T-helper 2 cell treated with Interferon-gamma antibody and Interleukin-4, amounts not matched to agents 5 μg/mL and 100 μg/mL, for 36 hours (primary cell): ENCODE measurements around the gene PDE3A.

Source experiments
- DNase-seq: peaks from one replicate; pipeline ENCODE4 v3.0.0; 2021; ENCODE audit warnings: low spot score
- H3K27ac Mint-ChIP-seq: one replicate; pipeline ENCODE4 v1.8.0; 2021; ENCODE audit warnings: mild to moderate bottlenecking, mixed read lengths
- H3K27me3 Mint-ChIP-seq: one replicate; pipeline ENCODE4 v1.8.0; 2021; ENCODE audit warnings: low read depth, mixed read lengths
- H3K36me3 Mint-ChIP-seq: one replicate; pipeline ENCODE4 v1.8.0; 2021; ENCODE audit warnings: low read depth, mixed read lengths
- H3K4me1 Mint-ChIP-seq: one replicate; pipeline ENCODE4 v1.8.0; 2021; ENCODE audit warnings: low read depth, mixed read lengths
- H3K4me3 Mint-ChIP-seq: one replicate; pipeline ENCODE4 v1.8.0; 2022; ENCODE audit warnings: mild to moderate bottlenecking, moderate library complexity, mixed read lengths
- H3K9me3 Mint-ChIP-seq: one replicate; pipeline ENCODE4 v1.8.0; 2021; ENCODE audit warnings: mixed read lengths

The PDE3A gene

GRCh38 chr12:20366776-20367409, 1.4 kb upstream of the PDE3A start:
- DNase-seq, result no peak
- no peak overlapping the region for H3K27ac Mint-ChIP-seq
- H3K9me3 Mint-ChIP-seq, result no peaks in the 10 kb centered on the region
- no peak overlapping the region for H3K4me3 Mint-ChIP-seq
- no peaks in the 10 kb centered on the region for H3K4me1 Mint-ChIP-seq
- peaks cover 46% of the 10 kb centered on the region for H3K27me3 Mint-ChIP-seq
- H3K36me3 Mint-ChIP-seq, result no peaks in the 10 kb centered on the region

DNA sequence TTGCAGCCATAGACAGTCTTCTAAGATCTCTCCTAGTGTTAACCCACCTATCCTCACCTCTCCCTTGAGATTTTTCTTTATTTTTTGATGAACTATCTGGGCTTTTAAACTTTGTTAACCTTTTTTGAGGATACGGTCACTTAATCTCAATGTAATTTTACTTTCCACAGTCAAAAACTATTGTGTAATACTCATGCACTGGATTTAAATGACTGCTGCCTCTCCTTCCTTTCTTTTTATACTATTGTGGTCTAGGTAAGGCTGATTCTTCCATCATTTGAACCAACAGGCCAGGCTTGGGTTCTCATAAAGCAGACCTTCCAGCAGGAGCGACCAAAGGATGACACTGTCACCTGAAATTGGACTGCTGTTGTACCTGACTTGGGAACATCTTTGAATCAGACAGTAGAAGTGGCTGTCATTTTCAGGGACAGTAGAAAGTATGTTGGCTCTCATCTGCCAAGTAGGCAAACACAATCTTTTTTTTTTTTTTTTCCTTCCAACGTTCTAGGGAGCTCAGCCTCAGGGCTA, 689 bp upstream of the PDE3A start:
- DNase-seq, result no peak
- Mint-ChIP-seq H3K4me1 (no peaks in the 10 kb centered on the region), H3K4me3 (no peak overlapping the region), H3K27ac (no peak overlapping the region), H3K36me3 (no peaks in the 10 kb centered on the region), H3K27me3 (peaks cover 46% of the 10 kb centered on the region), H3K9me3 (no peaks in the 10 kb centered on the region)

GRCh38 chr12:20368651-20369304, 441 bp downstream of the PDE3A start:
- no peak overlapping the region for H3K27ac Mint-ChIP-seq
- peak overlapping the region; percentile 34 for H3K4me3 Mint-ChIP-seq
- peaks cover 49% of the 10 kb centered on the region for H3K27me3 Mint-ChIP-seq
- H3K9me3 Mint-ChIP-seq, result no peaks in the 10 kb centered on the region
- H3K36me3 Mint-ChIP-seq, result no peaks in the 10 kb centered on the region
- DNase-seq, result no peak
- no peaks in the 10 kb centered on the region for H3K4me1 Mint-ChIP-seq

DNA sequence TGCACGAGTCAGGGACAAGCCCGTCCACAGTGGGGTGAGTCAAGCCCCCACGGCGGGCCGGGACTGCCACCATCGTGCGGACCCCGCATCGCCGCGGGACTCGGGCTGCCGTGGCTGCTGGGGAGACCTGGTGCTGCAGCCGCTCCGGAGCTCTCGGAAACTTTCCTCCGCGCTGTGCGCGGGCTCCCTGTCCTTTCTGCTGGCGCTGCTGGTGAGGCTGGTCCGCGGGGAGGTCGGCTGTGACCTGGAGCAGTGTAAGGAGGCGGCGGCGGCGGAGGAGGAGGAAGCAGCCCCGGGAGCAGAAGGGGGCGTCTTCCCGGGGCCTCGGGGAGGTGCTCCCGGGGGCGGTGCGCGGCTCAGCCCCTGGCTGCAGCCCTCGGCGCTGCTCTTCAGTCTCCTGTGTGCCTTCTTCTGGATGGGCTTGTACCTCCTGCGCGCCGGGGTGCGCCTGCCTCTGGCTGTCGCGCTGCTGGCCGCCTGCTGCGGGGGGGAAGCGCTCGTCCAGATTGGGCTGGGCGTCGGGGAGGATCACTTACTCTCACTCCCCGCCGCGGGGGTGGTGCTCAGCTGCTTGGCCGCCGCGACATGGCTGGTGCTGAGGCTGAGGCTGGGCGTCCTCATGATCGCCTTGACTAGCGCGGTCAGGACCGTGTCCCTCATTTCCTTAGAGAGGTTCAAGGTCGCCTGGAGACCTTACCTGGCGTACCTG, 1.1 kb downstream of the PDE3A start:
- no peak overlapping the region for H3K4me3 Mint-ChIP-seq
- no peak for DNase-seq

DNA sequence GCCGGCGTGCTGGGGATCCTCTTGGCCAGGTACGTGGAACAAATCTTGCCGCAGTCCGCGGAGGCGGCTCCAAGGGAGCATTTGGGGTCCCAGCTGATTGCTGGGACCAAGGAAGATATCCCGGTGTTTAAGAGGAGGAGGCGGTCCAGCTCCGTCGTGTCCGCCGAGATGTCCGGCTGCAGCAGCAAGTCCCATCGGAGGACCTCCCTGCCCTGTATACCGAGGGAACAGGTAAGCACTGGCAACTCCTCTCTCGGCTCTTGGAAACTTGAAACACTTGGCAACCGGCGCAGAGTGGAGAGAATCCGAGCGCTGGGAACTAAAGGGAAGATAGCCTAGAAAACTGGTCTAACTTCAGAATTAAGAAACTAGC, 1.7 kb downstream of the PDE3A start:
- H3K4me3 Mint-ChIP-seq, result no peak overlapping the region
- no peak overlapping the region for H3K27ac Mint-ChIP-seq
- no peaks in the 10 kb centered on the region for H3K4me1 Mint-ChIP-seq
- no peak for DNase-seq
- peaks cover 49% of the 10 kb centered on the region for H3K27me3 Mint-ChIP-seq
- H3K9me3 Mint-ChIP-seq, result no peaks in the 10 kb centered on the region
- no peaks in the 10 kb centered on the region for H3K36me3 Mint-ChIP-seq

More for the DNA sequence above, 1.1 kb downstream of the PDE3A start:
- Mint-ChIP-seq H3K36me3 (no peaks in the 10 kb centered on the region), H3K9me3 (no peaks in the 10 kb centered on the region), H3K27ac (no peak overlapping the region), H3K27me3 (peaks cover 49% of the 10 kb centered on the region), H3K4me1 (no peaks in the 10 kb centered on the region)

- H3K27me3 Mint-ChIP-seq, result peaks cover 49% of the 10 kb centered on the region
- H3K4me1 Mint-ChIP-seq, result no peaks in the 10 kb centered on the region
- H3K27ac Mint-ChIP-seq, result no peak overlapping the region
- no peak for DNase-seq
- no peaks in the 10 kb centered on the region for H3K36me3 Mint-ChIP-seq
- no peaks in the 10 kb centered on the region for H3K9me3 Mint-ChIP-seq
- no peak overlapping the region for H3K4me3 Mint-ChIP-seq
These were observed 2.7 kb downstream of the PDE3A start for GRCh38 chr12:20370866-20371519.

DNA sequence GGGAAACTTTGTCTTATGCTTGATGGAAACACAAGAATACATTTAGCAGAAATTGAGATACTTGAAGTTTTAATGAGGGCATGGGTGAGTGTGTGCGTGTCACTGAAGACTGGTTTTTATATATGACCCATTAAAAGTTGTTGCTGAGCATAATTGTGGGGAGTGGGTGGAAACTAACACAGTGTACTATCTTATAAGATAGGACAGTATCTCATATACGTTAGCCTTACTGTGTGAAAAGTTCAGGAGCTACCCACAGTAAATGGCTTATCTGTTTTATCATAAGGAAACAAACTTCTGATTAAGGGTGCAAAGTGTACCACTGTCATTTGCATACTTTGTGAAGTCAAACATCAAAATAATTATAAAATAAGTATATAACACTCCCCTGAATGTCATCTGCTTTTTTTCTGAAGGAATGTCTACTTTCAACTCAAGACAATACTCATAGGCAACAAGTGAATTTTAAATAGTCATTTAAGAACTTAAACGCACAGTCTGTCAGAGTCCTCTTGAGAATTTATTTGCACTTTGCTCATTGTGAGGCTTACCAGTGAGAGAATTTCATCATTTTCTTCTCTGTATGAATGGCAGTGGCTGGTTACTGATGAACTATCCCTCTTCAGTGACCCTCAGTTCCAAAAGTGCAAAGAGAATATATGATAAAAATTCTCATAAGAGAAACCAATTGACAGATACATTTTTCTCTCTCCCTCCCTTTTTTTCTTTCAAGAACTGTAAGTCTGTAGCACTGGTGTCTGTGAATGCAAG, 4.2 kb downstream of the PDE3A start:
- Mint-ChIP-seq H3K9me3 (no peaks in the 10 kb centered on the region), H3K27me3 (peaks cover 39% of the 10 kb centered on the region), H3K4me3 (no peak overlapping the region), H3K27ac (no peak overlapping the region), H3K4me1 (no peaks in the 10 kb centered on the region), H3K36me3 (no peaks in the 10 kb centered on the region)
- DNase-seq, result no peak

- Mint-ChIP-seq H3K27me3 (peaks cover 20% of the 10 kb centered on the region), H3K4me3 (no peak overlapping the region), H3K4me1 (no peaks in the 10 kb centered on the region), H3K9me3 (no peaks in the 10 kb centered on the region), H3K36me3 (no peaks in the 10 kb centered on the region), H3K27ac (no peak overlapping the region)
- no peak for DNase-seq
These were observed 6.5 kb downstream of the PDE3A start for GRCh38 chr12:20374795-20375194.

GRCh38 chr12:20375560-20375959, 7.2 kb downstream of the PDE3A start:
- Mint-ChIP-seq H3K27ac (no peak overlapping the region), H3K9me3 (no peaks in the 10 kb centered on the region), H3K36me3 (no peaks in the 10 kb centered on the region), H3K27me3 (peaks cover 13% of the 10 kb centered on the region), H3K4me1 (no peaks in the 10 kb centered on the region), H3K4me3 (no peak overlapping the region)
- DNase-seq, result no peak

DNA sequence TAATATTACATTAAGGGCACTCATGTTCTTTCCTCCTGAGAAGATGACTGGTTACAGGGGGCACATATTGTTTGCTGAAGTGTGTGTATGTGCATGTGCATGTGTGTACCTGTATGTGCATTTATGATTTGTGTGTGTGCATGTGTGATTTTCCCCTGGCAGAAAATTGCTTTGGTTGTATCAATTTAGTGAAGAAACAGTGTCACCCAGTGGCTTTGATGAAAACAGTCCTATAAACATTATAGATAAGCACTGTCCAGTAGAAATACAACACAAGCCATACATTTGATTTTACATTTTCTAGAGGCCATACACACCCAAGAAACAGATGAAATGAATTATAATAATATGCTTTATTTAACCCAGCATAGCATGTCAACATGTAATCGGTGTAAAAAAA, 8.6 kb downstream of the PDE3A start:
- Mint-ChIP-seq H3K4me1 (no peaks in the 10 kb centered on the region), H3K4me3 (no peak overlapping the region), H3K36me3 (no peaks in the 10 kb centered on the region), H3K27ac (no peak overlapping the region), H3K9me3 (no peaks in the 10 kb centered on the region), H3K27me3 (peaks cover 3% of the 10 kb centered on the region)
- DNase-seq, result no peak

- H3K27ac Mint-ChIP-seq, result no peak overlapping the region
- H3K4me1 Mint-ChIP-seq, result no peaks in the 10 kb centered on the region
- DNase-seq, result no peak
- no peaks in the 10 kb centered on the region for H3K9me3 Mint-ChIP-seq
- H3K4me3 Mint-ChIP-seq, result no peak overlapping the region
- H3K36me3 Mint-ChIP-seq, result no peaks in the 10 kb centered on the region
- peaks cover 3% of the 10 kb centered on the region for H3K27me3 Mint-ChIP-seq
These were observed 9.4 kb downstream of the PDE3A start for GRCh38 chr12:20377750-20378149.

DNA sequence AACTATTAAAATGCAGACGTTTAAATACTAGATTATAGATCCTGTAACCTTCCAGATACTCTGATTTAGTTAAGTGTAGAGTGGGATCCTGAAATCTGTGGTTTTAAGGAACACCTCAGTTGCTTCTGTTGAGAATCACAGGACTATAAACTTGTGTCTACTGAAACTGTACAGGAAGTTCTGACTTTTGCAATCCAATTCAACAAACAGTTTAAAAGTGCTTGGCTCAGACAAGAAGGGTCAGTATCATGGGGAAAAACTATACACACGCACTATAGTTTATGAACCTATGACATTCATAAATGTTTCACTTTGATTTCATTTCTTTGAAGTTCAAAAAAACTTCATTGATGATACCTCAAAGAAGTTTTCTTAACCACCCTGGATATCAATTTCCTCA, 13.8 kb downstream of the PDE3A start:
- H3K36me3 Mint-ChIP-seq, result no peaks in the 10 kb centered on the region
- no peaks in the 10 kb centered on the region for H3K4me1 Mint-ChIP-seq
- DNase-seq, result no peak
- no peaks in the 10 kb centered on the region for H3K27me3 Mint-ChIP-seq
- H3K4me3 Mint-ChIP-seq, result no peak overlapping the region
- peaks cover 4% of the 10 kb centered on the region for H3K9me3 Mint-ChIP-seq
- H3K27ac Mint-ChIP-seq, result no peak overlapping the region

- H3K27ac Mint-ChIP-seq, result no peak overlapping the region
- no peak overlapping the region for H3K4me3 Mint-ChIP-seq
- no peaks in the 10 kb centered on the region for H3K36me3 Mint-ChIP-seq
- H3K27me3 Mint-ChIP-seq, result no peaks in the 10 kb centered on the region
- DNase-seq, result no peak
- no peaks in the 10 kb centered on the region for H3K4me1 Mint-ChIP-seq
- H3K9me3 Mint-ChIP-seq, result peaks cover 4% of the 10 kb centered on the region
These were observed 15.3 kb downstream of the PDE3A start for GRCh38 chr12:20383612-20384011.
